Stimulated activated naive CD8-positive, alpha-beta T cell treated with anti-CD3 and anti-CD28 coated beads, Interleukin-15, amount 100 ng/mL, for 72 hours (primary cell): ENCODE measurements around the gene BAD.

Source experiments
- ATAC-seq: fragments of 150-1000 bp; cut with Tn5 transposase; 2 replicates; pipeline ENCODE4 v1.10.0; 2021; ENCODE audit warnings: mild to moderate bottlenecking, moderate library complexity
- DNase-seq, 2 donors: peaks; one replicate each; pipeline ENCODE4 v3.0.0; 2021 to 2022
- H3K27ac Mint-ChIP-seq, 2 donors: one replicate each; pipeline ENCODE4 v1.8.0; 2022; ENCODE audit warnings: mild to moderate bottlenecking in 2 of 2, mixed read lengths in 2 of 2, moderate library complexity in 2 of 2
- H3K27me3 Mint-ChIP-seq: one replicate; pipeline ENCODE4 v1.8.0; 2022; ENCODE audit warnings: mixed read lengths
- H3K4me1 Mint-ChIP-seq: one replicate; pipeline ENCODE4 v1.8.0; 2022; ENCODE audit warnings: mild to moderate bottlenecking, mixed read lengths
- H3K4me3 Mint-ChIP-seq, 2 donors: one replicate each; pipeline ENCODE4 v1.8.0; 2022; ENCODE audit warnings: mild to moderate bottlenecking in 2 of 2, mixed read lengths in 2 of 2, moderate library complexity in 1 of 2
- H3K9me3 Mint-ChIP-seq, 2 donors: one replicate each; pipeline ENCODE4 v1.8.0; 2022; ENCODE audit warnings: mixed read lengths in 2 of 2

Gene BAD

GRCh38 chr11:64230171-64230984, 54.1 kb downstream of the BAD start, which contains the start of gene DNAJC4:
Gene DNAJC4 (plus strand): TSS chr11:64230548. CDS start chr11:64230855, 307 bp downstream.
- DNase-seq, result peak; percentile 83 to 87
- Mint-ChIP-seq H3K4me1 (peaks cover 79% of the 10 kb centered on the region), H3K4me3 (peak within 1 kb of the TSS; percentile 89 to 96), H3K27me3 (no peaks in the 10 kb centered on the region), H3K9me3 (no peaks in the 10 kb centered on the region), H3K27ac (peak within 1 kb of the TSS; percentile 77 to 96)
- peak; percentile 57 for ATAC-seq

GRCh38 chr11:64229744-64230170, 54.7 kb downstream of the BAD start:
- ATAC-seq (no peak), DNase-seq (no peak)
- Mint-ChIP-seq H3K9me3 (no peaks in the 10 kb centered on the region), H3K27me3 (no peaks in the 10 kb centered on the region), H3K4me3 (peak overlapping the region; percentile 89 to 96), H3K27ac (peak overlapping the region; percentile 73 to 96), H3K4me1 (peaks cover 79% of the 10 kb centered on the region)

GRCh38 chr11:64229090-64229743, 55.2 kb downstream of the BAD start:
- Mint-ChIP-seq H3K4me1 (peaks cover 84% of the 10 kb centered on the region), H3K27me3 (no peaks in the 10 kb centered on the region), H3K9me3 (no peaks in the 10 kb centered on the region), H3K27ac (peak overlapping the region in 1 of 2 donors; percentile 34), H3K4me3 (peak overlapping the region; percentile 89 to 96)
- no peak for DNase-seq
- ATAC-seq, result no peak

- Mint-ChIP-seq H3K27ac (peak overlapping the region; percentile 93 to 95), H3K4me3 (peak overlapping the region; percentile 91 to 93), H3K27me3 (no peaks in the 10 kb centered on the region), H3K9me3 (no peaks in the 10 kb centered on the region), H3K4me1 (peaks cover 76% of the 10 kb centered on the region)
- no peak for ATAC-seq
- peak in 1 of 2 donors; percentile 12 for DNase-seq
Observed at GRCh38 chr11:64227405-64227956, 57.0 kb downstream of the BAD start.

GRCh38 chr11:64226507-64227051, 57.9 kb downstream of the BAD start:
- peak; percentile 59 for ATAC-seq
- H3K27ac Mint-ChIP-seq, result peak overlapping the region; percentile 93 to 95
- H3K9me3 Mint-ChIP-seq, result no peaks in the 10 kb centered on the region
- peak overlapping the region; percentile 91 to 93 for H3K4me3 Mint-ChIP-seq
- DNase-seq, result peak; percentile 53 to 76
- H3K4me1 Mint-ChIP-seq, result peaks cover 67% of the 10 kb centered on the region
- H3K27me3 Mint-ChIP-seq, result no peaks in the 10 kb centered on the region

- ATAC-seq (peak; percentile 74), DNase-seq (peak; percentile 89 to 92)
- H3K9me3 Mint-ChIP-seq, result no peaks in the 10 kb centered on the region
- peak within 1 kb of the TSS; percentile 93 to 95 for H3K27ac Mint-ChIP-seq
- H3K4me3 Mint-ChIP-seq, result peak within 1 kb of the TSS; percentile 91 to 93
- peaks cover 60% of the 10 kb centered on the region for H3K4me1 Mint-ChIP-seq
- no peaks in the 10 kb centered on the region for H3K27me3 Mint-ChIP-seq
Observed at GRCh38 chr11:64225608-64226506, 58.6 kb downstream of the BAD start, which contains the start of the genes NUDT22 and TRPT1. Gene NUDT22 (plus strand): TSS chr11:64226274. CDS start chr11:64226653, 379 bp downstream. Gene TRPT1 (minus strand): TSS chr11:64226186. CDS start chr11:64225860, 326 bp downstream.

- DNase-seq (no peak), ATAC-seq (no peak)
- H3K4me1 Mint-ChIP-seq, result peaks cover 57% of the 10 kb centered on the region
- peak overlapping the region; percentile 72 to 95 for H3K27ac Mint-ChIP-seq
- H3K9me3 Mint-ChIP-seq, result no peaks in the 10 kb centered on the region
- H3K27me3 Mint-ChIP-seq, result no peaks in the 10 kb centered on the region
- peak overlapping the region; percentile 91 to 93 for H3K4me3 Mint-ChIP-seq
Observed at GRCh38 chr11:64224891-64225607, 59.4 kb downstream of the BAD start.

GRCh38 chr11:64224151-64224890, 60.1 kb downstream of the BAD start:
- DNase-seq (no peak), ATAC-seq (no peak)
- peak overlapping the region; percentile 91 to 93 for H3K4me3 Mint-ChIP-seq
- no peaks in the 10 kb centered on the region for H3K9me3 Mint-ChIP-seq
- H3K4me1 Mint-ChIP-seq, result peaks cover 50% of the 10 kb centered on the region
- no peaks in the 10 kb centered on the region for H3K27me3 Mint-ChIP-seq
- H3K27ac Mint-ChIP-seq, result peak overlapping the region in 1 of 2 donors; percentile 34

GRCh38 chr11:64223001-64223651, 61.3 kb downstream of the BAD start:
- ATAC-seq, result no peak
- Mint-ChIP-seq H3K4me3 (no peak overlapping the region), H3K27ac (peak overlapping the region in 1 of 2 donors; percentile 80), H3K9me3 (no peaks in the 10 kb centered on the region), H3K4me1 (peaks cover 38% of the 10 kb centered on the region), H3K27me3 (no peaks in the 10 kb centered on the region)
- DNase-seq, result no peak

- Mint-ChIP-seq H3K4me3 (no peak overlapping the region), H3K4me1 (peaks cover 33% of the 10 kb centered on the region), H3K9me3 (no peaks in the 10 kb centered on the region), H3K27me3 (no peaks in the 10 kb centered on the region), H3K27ac (no peak overlapping the region)
- no peak for DNase-seq
- no peak for ATAC-seq
Observed at GRCh38 chr11:64222651-64223000, 61.8 kb downstream of the BAD start.

GRCh38 chr11:64220798-64221197, 63.7 kb downstream of the BAD start:
- H3K27me3 Mint-ChIP-seq, result no peaks in the 10 kb centered on the region
- DNase-seq, result no peak
- H3K27ac Mint-ChIP-seq, result no peak overlapping the region
- H3K4me1 Mint-ChIP-seq, result peaks cover 27% of the 10 kb centered on the region
- no peak overlapping the region for H3K4me3 Mint-ChIP-seq
- no peaks in the 10 kb centered on the region for H3K9me3 Mint-ChIP-seq
- no peak for ATAC-seq

GRCh38 chr11:64220271-64220670, 64.2 kb downstream of the BAD start:
- ATAC-seq (no peak), DNase-seq (no peak)
- no peaks in the 10 kb centered on the region for H3K27me3 Mint-ChIP-seq
- no peak overlapping the region for H3K4me3 Mint-ChIP-seq
- H3K27ac Mint-ChIP-seq, result no peak overlapping the region
- no peaks in the 10 kb centered on the region for H3K9me3 Mint-ChIP-seq
- H3K4me1 Mint-ChIP-seq, result peaks cover 27% of the 10 kb centered on the region
